Kidney epithelial cell (primary cell): ENCODE results near the gene EIF6. TPM values are rescaled to one million over a fixed set of nuclear protein-coding genes. Genes with fewer than 3 reads are reported as not detected.

Experiments used
- DNase-seq: peaks from one replicate; pipeline ENCODE4 v3.0.0-alpha.2; 2010; ENCODE audit warnings: low read depth
- H3K27me3 ChIP-seq: 2 replicates; pipeline ENCODE4 v1.6.0; 2011; ENCODE audit warnings: low read length; ENCODE audit not compliant: control insufficient read depth, insufficient read depth
- H3K36me3 ChIP-seq: 2 replicates; pipeline ENCODE4 v1.5.1; 2011; ENCODE audit warnings: low read length; ENCODE audit not compliant: control insufficient read depth, insufficient read depth
- H3K4me3 ChIP-seq: 2 replicates; pipeline ENCODE4 v1.5.1; 2011; ENCODE audit warnings: low read depth, mild to moderate bottlenecking, control low read depth, low read length
- total RNA-seq: library from RNA; depleted of rRNA; stranded (reverse); fragments of >200 nt; gene quantifications from 2 replicates; pipeline ENCODE4 v1.2.3, GENCODE V29; 2015
- TF ChIP-seq, protein P1 (sequence below): IDR thresholded peaks from 2 replicates; pipeline ENCODE4 v1.5.1; 2011; ENCODE audit warnings: mild to moderate bottlenecking, moderate library complexity, low read length, control low read depth, inconsistent platforms; ENCODE audit not compliant: insufficient read depth, poor library complexity, severe bottlenecking

The EIF6 gene
- total RNA-seq, 1 donor from 2014 or later: 284 TPM

DNA sequence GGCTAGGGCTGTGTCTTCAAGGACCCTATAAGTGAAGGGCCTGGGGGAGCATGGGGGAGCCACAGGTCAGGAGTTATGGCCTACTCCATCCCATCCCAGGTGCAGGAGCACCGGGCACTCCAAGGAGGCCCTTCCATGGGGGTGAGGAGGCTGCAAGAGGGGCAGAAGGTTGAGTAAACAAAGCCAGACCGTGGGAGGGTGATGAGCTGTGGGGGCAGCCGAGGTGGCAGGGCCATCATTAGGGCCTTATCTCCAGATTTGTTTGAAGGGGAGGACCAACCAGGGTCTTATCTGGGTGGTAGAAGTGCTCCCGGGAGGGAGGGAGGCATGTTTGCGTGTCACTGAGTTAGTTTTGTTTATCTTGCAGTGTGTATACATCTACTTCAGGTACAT, 9.7 kb upstream of the EIF6 start:
- TF ChIP-seq, protein P1, sequence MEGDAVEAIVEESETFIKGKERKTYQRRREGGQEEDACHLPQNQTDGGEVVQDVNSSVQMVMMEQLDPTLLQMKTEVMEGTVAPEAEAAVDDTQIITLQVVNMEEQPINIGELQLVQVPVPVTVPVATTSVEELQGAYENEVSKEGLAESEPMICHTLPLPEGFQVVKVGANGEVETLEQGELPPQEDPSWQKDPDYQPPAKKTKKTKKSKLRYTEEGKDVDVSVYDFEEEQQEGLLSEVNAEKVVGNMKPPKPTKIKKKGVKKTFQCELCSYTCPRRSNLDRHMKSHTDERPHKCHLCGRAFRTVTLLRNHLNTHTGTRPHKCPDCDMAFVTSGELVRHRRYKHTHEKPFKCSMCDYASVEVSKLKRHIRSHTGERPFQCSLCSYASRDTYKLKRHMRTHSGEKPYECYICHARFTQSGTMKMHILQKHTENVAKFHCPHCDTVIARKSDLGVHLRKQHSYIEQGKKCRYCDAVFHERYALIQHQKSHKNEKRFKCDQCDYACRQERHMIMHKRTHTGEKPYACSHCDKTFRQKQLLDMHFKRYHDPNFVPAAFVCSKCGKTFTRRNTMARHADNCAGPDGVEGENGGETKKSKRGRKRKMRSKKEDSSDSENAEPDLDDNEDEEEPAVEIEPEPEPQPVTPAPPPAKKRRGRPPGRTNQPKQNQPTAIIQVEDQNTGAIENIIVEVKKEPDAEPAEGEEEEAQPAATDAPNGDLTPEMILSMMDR: no peak
- Histone ChIP-seq H3K27me3 (no peaks in the 10 kb centered on the region), H3K4me3 (no peak overlapping the region), H3K36me3 (no peaks in the 10 kb centered on the region)
- no peak for DNase-seq

DNA sequence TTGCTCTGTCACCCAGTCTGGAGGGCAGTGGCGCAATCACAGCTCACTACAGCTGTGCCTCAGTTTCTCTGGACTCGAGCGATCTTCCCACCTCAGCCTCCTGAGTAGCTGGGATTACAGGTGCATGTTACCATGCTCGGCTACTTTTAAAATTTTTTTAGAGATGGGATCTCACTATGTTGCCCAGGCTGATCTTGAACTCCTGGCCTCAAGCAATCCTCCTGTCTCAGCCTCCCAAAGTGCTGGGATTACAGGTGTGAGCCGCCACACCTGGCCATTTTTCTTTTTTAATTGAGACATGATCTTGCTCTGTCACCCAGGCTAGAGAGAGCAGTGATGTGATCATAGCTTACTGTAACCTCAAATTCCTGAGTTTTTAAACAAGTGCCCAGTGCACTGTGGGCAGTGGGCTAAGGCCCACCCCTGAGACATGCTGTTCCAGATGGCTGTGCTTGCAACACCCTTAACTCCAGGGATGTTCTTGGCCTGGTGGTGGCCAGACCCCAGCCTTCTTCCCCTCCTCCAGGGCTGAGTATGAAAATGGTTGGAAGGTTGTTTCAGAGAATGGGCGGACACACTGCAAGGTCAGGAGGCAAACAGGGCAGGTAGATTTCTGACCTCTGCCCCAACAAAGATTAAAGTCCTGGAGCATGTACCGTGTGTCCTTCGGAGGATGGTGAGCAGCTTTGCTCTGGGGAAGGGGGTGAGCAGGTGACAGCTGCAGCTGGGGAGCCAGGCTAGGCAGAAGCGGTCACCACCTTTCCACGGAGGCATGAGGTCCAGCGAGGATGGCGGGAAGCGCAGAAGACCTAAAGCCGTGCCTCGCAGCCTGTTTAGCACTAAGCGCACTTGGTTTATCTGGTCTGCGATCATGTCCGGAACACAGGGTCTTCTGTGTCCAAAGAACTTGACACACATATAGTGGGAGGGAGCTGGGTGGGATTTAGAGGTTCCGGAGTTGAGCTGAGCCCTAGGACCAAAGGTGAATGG, 9.0 kb upstream of the EIF6 start:
- no peak overlapping the region for H3K4me3 ChIP-seq
- TF ChIP-seq, protein P1: no peak
- H3K36me3 ChIP-seq: no peaks in the 10 kb centered on the region
- no peak for DNase-seq
- no peaks in the 10 kb centered on the region for H3K27me3 ChIP-seq

DNA sequence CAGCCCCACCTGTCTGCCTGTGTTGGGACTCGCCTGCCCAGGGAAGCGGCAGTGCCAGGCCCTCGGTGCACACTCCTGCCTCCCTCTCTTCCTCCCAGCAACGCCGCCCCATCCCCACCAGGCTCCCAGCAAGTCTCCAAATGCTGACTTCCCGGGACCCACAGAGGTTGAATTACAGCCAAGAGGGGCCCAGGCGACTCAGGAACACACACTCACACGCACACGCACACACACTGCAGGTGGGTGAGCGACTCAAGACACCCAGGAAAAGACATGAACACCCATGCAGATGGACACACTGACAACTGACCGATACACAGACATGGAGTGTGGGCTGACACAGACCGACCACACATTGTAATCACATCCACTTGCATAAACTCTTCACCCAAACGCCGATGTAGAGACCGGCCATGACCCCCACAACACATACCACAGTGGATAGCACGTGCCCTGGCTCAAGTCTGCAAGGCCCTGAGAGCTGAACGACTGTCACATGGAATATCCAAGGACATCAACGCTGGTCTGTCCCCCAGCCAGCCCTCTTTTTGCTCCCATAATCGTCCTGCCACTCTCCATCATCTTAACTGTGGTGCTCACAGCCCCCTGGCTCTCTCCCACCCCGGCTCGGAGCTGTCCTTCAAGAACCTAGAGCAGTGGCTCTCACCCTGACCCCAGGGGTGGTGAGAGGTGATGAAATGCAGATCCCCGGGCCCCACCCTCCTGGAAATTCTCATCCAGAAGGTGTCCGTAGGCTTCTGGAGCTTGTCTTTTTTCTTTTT, 8.1 kb upstream of the EIF6 start:
- TF ChIP-seq, protein P1: no peak
- no peak for DNase-seq
- no peak overlapping the region for H3K4me3 ChIP-seq

DNA sequence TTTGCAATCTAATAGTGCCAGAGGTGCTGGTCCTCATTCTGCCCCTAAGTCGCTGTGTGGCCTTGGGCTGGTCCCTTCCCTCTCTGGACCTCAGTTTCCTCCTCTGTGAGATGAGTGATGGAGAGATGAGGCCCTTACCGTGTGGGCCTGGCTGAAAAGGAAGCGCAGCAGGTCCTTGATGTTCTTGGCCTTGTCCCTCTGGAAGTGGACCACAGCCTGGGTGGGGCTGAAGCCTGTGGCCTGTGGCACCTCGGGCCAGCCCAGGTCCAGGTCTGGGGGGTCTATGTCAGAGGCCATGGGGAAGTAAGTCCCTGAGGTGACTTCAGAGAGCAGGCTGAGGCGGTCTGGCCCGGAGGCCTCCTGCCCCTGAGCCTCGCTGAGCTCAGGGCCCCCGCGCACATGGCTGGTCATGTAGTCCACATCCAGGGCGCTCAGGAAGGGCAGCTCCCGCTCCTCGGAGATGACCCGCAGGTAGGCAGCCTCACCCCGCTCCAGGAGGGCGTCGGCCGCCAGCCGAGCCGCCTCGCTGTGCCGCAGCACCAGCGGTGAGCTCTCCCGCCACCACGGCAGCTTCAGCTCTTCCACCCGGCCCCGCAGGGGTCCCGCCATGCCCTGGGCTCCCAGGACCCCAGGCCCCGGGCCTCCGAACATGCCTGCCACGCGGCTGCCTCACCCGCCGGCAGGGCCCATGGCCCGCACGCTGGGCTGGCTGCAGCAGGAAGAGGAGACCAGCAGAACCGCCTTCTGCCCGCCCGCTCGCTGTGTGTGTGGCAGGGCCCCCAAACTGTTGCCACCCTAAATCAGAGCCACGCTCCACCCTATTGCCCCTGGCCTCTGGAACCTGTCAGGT, 7.3 kb upstream of the EIF6 start, which contains the start of gene FAM83C:
TSS of gene FAM83C (minus strand) at position 772 of the 850 bp plus-strand sequence. CDS start at position 651, 121 bp downstream.
- TF ChIP-seq, protein P1: no peak
- no peaks in the 10 kb centered on the region for H3K27me3 ChIP-seq
- H3K36me3 ChIP-seq: no peaks in the 10 kb centered on the region
- DNase-seq: no peak
- H3K4me3 ChIP-seq: no peak within 1 kb of the TSS

More for the DNA sequence above, 8.1 kb upstream of the EIF6 start:
- H3K36me3 ChIP-seq: no peaks in the 10 kb centered on the region
- H3K27me3 ChIP-seq: no peaks in the 10 kb centered on the region

DNA sequence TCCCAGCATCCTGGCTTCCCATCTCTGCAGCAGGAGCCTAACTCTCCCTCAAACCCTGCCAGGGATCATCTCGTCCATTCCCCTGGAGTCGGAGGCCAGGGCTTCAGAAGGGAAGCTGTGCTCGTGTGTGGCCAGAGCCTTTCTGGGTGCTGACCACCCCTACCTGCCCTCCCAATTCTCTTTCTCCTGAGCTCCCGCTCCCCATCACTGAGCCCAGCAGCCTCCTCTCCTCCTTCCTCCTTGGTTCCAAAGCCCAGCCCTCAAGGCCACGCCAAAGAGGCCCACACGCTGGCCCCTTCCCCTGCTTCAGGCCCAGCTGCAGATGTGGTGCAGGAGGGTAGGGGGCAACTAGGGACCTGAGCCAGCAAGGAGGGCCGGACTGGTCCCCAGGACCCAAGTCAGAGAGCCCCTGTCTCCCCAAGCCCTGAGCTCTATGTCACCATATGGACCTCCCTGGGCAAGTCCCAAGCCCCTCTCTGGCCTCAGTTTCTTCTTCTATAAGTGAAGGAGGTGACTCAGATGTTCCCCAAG, 6.4 kb upstream of the EIF6 start:
- no peak for DNase-seq
- no peaks in the 10 kb centered on the region for H3K36me3 ChIP-seq
- H3K27me3 ChIP-seq: no peaks in the 10 kb centered on the region
- TF ChIP-seq, protein P1: no peak
- H3K4me3 ChIP-seq: no peak overlapping the region
